Measurements from ENCODE around the gene MBTD1. TPM values are rescaled to one million over a fixed set of nuclear protein-coding genes. Genes with fewer than 3 reads are reported as not detected.

The MBTD1 gene
- polyA plus RNA-seq, 3 donors, result 50.8 to 55.9 (median 51.2) TPM

GRCh38 chr17:51152766-51153209, 107.1 kb downstream of the MBTD1 start:
- no peak for DNase-seq (ENCODE audit: low read depth in 3 of 3, low spot score in 2 of 3)

- no peak for DNase-seq (ENCODE audit: low read depth in 3 of 3, low spot score in 2 of 3)
Observed at GRCh38 chr17:51150932-51151331, 108.9 kb downstream of the MBTD1 start.

GRCh38 chr17:51149163-51149562, 110.7 kb downstream of the MBTD1 start:
- DNase-seq (ENCODE audit: low read depth in 3 of 3, low spot score in 2 of 3), result no peak

- DNase-seq (ENCODE audit: low read depth in 3 of 3, low spot score in 2 of 3), result no peak
Observed at GRCh38 chr17:51147650-51148049, 112.2 kb downstream of the MBTD1 start.

GRCh38 chr17:51144266-51145022, 115.4 kb downstream of the MBTD1 start:
- DNase-seq (ENCODE audit: low read depth in 3 of 3, low spot score in 2 of 3), result no peak

GRCh38 chr17:51142597-51142996, 117.3 kb downstream of the MBTD1 start:
- DNase-seq (ENCODE audit: low read depth in 3 of 3, low spot score in 2 of 3), result no peak

GRCh38 chr17:51135956-51136355, 123.9 kb downstream of the MBTD1 start:
- no peak for DNase-seq (ENCODE audit: low read depth in 3 of 3, low spot score in 2 of 3)

- DNase-seq (ENCODE audit: low read depth in 3 of 3, low spot score in 2 of 3), result no peak
Observed at GRCh38 chr17:51133365-51133764, 126.5 kb downstream of the MBTD1 start.

GRCh38 chr17:51132964-51133319, 126.9 kb downstream of the MBTD1 start:
- no peak for DNase-seq (ENCODE audit: low read depth in 3 of 3, low spot score in 2 of 3)

- no peak for DNase-seq (ENCODE audit: low read depth in 3 of 3, low spot score in 2 of 3)
Observed at GRCh38 chr17:51128076-51128475, 131.8 kb downstream of the MBTD1 start.

Other genes with a start within 250 kb of the MBTD1 start
- gene SPAG9, start 139.2 kb downstream of the MBTD1 start, polyA plus RNA-seq (ENCODE audit: insufficient read length in 3 of 3), result 100 to 1,000 TPM in 1 of 3 donors, 10 to 100 TPM in 2; 89.7 to 108 (median 99.1) TPM
- gene NME1, start 106.5 kb downstream of the MBTD1 start, polyA plus RNA-seq (ENCODE audit: insufficient read length in 3 of 3), result 10 to 100 TPM; 70.5 to 81.6 (median 74.1) TPM
- gene NME2, start 93.6 kb downstream of the MBTD1 start, polyA plus RNA-seq (ENCODE audit: insufficient read length in 3 of 3), result 100 to 1,000 TPM; 255 to 286 (median 262) TPM
- 10 to 100 TPM; 60.7 to 64.6 (median 61.0) TPM for gene UTP18, start 497 bp upstream of the MBTD1 start, polyA plus RNA-seq (ENCODE audit: insufficient read length in 3 of 3)

Data from right renal cortex interstitium (tissue), 3 donors.